Islet precursor cell (in vitro differentiated cells): ENCODE data around the gene LMBR1.
"Not testable (repeated sequence)": the region's sequence is repeated elsewhere in the genome, so short reads cannot be mapped to it uniquely, and the experiment has no call there.

Source experiments
- DNase-seq: peaks from one replicate; pipeline ENCODE4 v3.0.0-alpha.2; 2018

The LMBR1 gene, protein sequence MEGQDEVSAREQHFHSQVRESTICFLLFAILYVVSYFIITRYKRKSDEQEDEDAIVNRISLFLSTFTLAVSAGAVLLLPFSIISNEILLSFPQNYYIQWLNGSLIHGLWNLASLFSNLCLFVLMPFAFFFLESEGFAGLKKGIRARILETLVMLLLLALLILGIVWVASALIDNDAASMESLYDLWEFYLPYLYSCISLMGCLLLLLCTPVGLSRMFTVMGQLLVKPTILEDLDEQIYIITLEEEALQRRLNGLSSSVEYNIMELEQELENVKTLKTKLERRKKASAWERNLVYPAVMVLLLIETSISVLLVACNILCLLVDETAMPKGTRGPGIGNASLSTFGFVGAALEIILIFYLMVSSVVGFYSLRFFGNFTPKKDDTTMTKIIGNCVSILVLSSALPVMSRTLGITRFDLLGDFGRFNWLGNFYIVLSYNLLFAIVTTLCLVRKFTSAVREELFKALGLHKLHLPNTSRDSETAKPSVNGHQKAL

GRCh38 chr7:156892821-156893706, at the start of gene LMBR1:
TSS of gene LMBR1 (minus strand) at chr7:156893183. CDS start at chr7:156892993, 190 bp downstream.
- DNase-seq = peak; percentile 97

GRCh38 chr7:156942708-156943090, 49.7 kb upstream of the LMBR1 start:
- no peak for DNase-seq

GRCh38 chr7:156941393-156942182, 48.6 kb upstream of the LMBR1 start:
- no peak for DNase-seq

DNA sequence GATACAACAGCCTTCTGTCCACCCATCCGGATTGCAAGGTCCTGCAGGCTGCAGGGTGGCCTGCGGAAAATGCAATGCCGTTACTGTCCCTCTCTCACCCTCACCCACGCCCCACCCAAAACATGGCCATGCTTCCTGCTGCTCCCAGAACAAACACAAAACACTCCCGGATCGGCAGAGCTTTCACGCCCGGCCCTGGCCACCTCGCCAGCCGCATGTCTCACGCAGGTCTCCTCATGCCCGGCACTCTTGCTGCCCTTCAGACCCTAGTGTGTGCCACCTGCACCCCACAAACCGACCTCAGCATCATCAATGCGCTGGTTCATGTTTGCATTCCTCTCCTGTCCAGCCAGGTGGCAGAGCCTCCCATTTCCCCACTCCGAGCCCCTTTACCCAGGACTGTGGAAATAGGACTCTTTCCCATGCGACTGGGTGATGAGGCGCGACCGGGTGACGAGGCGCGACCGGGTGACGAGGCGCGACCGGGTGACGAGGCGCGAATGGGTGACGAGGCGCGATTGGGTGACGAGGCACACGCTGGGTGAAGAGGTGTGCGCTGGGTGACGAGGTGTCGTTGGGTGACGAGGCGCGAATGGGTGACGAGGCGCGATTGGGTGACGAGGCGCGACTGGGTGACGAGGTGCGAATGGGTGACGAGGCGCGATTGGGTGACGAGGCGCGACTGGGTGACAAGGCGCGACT, 47.6 kb upstream of the LMBR1 start:
- no peak for DNase-seq

GRCh38 chr7:156936766-156937165, 43.8 kb upstream of the LMBR1 start:
- not testable (repeated sequence) for DNase-seq

DNA sequence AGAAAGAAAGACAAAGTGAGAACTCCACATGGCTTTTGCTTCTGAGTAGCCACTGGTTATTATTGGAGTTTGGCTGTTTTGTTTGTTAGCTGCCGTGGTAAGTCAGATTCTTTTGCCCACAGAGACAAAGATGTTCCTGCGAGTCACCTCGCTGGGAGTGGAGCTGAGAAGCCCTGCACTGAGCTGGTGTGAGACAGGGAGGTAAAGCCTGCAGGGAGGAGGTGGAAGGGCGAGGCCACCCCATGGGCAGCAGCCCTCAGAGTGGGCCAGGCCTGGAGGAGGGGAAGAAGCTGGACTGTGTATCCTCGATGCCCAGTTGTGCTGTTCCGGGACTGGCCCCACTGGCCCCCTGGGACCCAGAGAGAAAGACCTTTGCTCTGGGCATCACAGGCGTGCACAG, 42.3 kb upstream of the LMBR1 start:
- DNase-seq = no peak

DNA sequence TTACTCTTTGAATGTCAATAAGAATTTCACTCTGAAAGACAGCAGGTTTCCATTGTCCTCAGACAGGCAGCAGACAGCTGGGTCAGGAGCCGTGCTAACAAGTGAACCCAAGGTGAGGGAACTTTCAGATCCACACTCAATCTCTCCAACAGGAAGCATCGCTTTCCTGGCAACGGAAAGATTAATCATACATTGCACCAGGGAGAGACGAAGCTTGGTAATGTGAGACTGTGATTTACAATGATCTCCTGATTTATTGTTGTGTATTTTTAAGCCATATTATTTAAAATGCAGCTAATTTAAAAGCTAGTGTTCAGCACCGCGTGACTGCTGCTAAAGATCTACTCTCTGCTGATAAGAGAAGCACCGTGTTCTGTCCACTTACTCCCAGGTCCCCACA, 39.0 kb upstream of the LMBR1 start:
- DNase-seq = no peak

- no peak for DNase-seq
Observed at GRCh38 chr7:156929789-156930539, 37.0 kb upstream of the LMBR1 start.

DNA sequence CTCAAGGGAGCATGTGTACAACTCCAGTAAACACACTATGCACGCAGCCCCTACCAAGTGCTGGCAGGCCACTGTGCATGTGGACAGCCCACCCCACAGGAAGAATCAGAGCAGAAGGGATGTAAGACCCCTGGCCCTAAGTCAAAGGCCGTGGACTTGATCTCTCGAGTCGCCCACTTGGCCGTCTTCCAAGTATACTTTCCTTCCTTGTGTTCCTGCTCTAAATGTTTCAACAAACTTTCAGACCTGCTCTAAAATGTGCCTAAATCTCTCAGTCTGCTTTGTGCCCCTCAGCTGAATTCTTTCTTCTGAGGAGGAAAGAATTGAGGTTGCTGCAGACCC, 35.4 kb upstream of the LMBR1 start:
- no peak for DNase-seq

- DNase-seq = no peak
Observed at GRCh38 chr7:156927571-156928405, 34.8 kb upstream of the LMBR1 start.

DNA sequence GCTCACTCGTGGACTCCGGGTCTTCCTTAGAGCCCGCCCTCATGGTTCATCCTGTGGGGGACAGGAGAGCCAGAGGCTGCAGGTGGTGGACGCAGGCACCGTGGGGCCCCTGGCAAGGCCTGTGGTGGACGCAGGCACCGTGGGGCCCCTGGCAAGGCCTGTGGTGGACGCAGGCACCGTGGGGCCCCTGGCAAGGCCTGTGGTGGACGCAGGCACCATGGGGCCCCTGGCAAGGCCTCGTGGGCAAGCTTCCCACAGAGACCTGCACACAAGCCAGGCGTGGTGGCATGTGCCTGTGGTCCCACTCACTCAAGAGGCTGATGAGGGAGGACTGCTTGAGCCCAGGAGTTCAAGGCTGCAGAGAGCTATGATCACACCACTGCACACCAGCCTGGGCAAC, 32.8 kb upstream of the LMBR1 start:
- DNase-seq = not testable (repeated sequence)

GRCh38 chr7:156922304-156922703, 29.3 kb upstream of the LMBR1 start:
- not testable (repeated sequence) for DNase-seq

DNA sequence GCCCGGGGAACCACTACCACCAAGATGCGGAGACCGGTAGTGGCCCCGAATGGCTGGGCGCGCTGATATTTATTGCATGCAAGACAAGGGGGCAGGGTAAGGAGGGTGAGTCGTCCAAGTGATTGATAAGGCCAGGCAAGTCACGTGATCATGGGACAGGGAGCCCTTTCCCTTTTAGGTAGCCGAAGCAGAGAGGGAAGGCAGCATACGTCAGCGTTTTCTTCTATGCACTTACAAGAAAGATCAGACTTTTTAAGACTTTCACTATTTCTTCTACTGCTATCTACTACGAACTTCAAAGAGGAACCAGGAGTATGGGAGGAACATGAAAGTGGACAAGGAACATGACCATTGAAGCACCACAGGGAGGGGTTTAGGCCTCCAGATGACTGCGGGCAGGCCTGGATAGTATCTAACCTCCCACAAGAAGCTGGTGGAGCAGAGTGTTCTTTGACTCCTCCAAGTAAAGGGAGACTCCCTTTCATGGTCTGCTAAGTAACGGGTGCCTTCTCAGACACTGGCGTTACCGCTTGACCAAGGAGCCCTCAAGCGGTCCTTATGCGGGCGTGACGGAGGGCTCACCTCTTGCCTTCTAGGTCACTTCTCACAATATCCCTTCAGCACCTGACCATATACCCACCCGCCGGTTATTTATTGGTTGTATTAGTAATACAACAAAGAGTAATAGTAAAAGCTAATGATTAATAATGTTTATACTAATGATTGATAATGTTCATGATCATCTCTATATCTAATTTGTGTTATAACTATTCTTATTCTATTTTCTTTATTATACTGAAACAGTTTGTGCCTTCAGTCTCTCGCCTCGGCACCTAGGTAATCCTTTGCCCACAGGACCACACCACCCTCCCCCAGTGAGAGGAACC, 27.7 kb upstream of the LMBR1 start:
- peak; percentile 58 for DNase-seq

DNA sequence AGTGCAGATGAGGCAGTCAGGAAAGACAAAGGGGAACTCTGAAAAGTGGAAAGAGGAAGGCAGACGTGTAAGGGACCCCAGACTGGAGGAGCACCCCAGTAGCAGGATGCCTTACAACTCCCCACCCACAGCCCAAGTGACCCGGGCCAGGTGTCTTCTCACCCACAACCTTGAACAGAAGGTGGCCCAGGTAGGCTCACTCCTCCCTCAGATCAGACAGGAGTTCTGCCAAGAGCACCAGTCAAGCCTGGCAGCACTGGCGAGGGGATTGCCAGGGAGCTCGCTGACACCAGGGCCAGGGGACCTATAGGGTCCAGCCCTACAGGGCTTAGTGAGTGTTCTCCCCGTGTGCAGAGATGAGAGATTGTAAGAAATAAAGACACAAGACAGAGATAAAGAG, 27.1 kb upstream of the LMBR1 start:
- DNase-seq = no peak

DNA sequence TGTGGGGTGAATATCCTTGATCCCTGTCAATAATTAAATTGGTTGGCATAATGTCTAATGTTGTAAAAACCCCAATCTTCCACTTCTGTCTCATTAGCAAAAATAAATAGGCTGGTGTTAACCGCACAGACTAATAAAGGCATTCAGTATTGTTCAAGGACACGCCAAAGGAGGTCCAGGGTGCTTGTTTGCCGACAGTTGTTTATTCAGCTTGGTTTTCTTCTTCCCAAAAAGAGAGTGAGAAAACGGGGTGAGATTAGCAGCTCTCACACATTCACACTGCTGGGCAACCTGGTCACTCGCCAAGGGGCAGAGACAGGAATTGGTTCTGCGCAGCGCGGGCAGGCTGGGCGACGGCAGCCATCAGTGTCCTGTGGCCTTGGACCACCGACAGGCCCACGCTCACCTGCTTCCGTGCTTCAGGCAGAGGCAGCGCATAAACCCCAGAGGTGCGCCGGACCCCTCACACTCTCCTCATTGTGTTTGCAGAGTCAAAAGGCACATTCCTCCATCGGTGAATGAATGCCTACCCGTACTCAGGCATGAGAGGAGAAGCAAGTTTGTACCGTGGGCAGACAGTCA, 26.2 kb upstream of the LMBR1 start:
- DNase-seq = peak; percentile 52

DNA sequence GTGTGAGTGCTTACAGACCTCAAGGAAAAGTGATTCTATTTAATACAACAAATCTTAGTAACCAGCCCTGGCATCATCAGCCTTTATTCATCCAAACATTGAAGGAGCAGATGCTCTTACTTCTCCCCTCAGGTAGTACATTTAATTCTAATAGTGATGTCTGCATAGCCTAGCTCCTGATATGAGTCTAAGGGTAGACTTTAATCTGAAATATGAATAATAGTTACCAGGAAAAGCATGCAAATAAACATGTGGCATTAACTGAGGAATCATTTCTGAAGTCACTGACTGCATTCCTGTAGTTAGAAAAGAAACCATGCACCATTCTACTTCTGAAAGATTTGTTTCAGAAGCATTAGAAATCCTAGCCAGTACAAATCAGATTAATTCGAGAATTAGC, 25.7 kb upstream of the LMBR1 start:
- no peak for DNase-seq

DNA sequence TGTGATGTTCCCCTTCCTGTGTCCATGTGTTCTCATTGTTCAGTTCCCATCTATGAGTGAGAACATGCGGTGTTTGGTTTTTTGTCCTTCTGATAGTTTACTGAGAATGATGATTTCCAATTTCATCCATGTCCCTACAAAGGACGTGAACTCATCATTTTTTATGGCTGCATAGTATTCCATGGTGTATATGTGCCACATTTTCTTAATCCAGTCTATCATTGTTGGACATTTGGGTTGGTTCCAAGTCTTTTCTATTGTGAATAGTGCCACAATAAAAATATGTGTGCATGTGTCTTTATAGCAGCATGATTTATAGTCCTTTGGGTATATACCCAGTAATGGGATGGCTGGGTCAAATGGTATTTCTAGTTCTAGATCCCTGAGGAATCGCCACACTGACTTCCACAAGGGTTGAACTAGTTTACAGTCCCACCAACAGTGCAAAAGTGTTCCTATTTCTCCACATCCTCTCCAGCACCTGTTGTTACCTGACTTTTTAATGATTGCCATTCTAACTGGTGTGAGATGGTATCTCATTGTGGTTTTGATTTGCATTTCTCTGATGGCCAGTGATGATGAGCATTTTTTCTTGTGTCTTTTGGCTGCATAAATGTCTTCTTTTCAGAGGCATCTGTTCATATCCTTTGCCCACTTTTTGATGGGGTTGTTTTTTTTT, 16.7 kb upstream of the LMBR1 start:
- not testable (repeated sequence) for DNase-seq

GRCh38 chr7:156907656-156908055, 14.7 kb upstream of the LMBR1 start:
- DNase-seq = no peak

DNA sequence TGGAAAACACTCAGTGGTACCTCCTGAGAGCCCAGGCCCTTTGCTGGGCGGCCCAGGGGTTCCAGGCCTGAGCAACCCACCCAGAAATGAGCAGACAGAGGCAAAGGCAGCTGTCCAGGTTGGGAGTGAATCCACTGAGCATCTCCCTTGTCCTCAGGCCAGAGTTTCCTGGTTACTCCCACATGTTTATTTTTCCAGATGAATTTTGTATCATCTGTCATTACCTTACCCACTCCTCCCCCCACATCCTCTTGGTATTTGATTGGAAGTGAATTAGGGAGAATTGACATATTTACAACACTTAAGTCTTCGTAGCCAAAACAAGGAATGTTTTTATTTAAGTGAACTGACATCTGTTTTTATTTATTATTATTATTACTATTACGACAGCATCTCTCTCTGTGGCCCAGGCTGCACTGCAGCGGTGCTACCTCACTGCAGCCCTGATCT, 13.2 kb upstream of the LMBR1 start:
- no peak for DNase-seq
